Stimulated activated CD4-positive, alpha-beta T cell treated with anti-CD3 and anti-CD28 coated beads, Interleukin-2, amount 100 ng/mL, for 24 hours (primary cell): ENCODE measurements around the gene HEATR5A.

Experiments used
- DNase-seq, 2 donors: peaks; one replicate each; pipeline ENCODE4 v3.0.0-alpha.2; 2020

Gene HEATR5A

GRCh38 chr14:31425905-31426304 is 5.6 kb upstream of the HEATR5A start:
- DNase-seq: no peak

- no peak for DNase-seq
Observed at GRCh38 chr14:31421200-31421599, 850 bp upstream of the HEATR5A start.

DNA sequence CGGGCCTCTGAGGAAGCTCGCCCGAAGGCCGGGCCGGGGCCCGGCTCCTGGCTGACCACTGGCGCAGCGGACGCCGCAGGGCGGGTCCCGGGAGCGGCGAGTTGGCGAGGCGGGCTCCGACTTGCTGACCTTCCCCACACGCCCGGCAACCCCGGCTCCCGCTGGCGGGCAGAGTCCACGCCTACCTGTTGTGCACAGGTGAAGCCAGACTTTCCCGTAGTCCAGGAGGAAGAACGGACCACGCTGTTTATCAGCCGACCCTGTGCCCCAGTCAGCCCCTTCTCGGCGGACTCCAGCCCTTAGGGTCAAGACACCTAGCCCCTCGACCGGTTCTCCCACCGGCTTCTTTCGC is 407 bp downstream of the HEATR5A start:
- peak; percentile 23 to 32 for DNase-seq

DNA sequence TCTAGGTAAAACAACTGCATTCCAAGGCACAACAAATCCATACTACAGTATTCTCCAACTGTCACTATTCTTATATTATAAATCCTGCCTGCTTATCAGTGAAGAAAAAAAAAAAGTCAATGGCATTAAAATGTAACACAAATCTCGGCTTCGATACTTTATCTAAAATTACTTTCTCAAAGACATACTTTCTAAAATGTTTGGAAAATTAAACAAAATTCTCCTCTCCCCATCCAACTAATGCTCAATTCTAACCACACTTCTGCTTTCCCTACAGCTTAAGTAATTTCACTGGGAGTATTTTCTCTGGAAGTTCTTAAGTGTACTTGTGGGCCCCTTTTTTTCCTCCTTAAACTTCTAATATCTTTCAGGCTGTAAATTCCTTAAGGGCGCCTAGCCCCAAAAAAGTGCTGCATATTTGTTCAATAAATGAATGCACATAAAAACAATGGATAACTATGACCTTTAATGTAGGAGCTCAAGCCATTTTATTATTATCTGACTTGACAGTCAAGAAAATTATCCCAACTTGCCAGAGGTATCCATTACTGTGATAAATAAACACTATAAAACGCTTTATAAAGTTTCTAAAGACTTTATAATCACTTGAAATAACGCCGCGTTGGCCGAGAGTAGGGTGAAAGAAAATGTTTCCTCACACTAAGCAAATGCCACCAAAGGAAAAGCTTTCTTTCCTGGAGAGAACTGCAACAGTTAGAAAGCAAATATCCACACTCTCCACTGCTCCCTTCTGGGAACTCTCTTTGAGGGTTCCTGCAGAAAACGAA is 977 bp downstream of the HEATR5A start:
- no peak for DNase-seq

DNA sequence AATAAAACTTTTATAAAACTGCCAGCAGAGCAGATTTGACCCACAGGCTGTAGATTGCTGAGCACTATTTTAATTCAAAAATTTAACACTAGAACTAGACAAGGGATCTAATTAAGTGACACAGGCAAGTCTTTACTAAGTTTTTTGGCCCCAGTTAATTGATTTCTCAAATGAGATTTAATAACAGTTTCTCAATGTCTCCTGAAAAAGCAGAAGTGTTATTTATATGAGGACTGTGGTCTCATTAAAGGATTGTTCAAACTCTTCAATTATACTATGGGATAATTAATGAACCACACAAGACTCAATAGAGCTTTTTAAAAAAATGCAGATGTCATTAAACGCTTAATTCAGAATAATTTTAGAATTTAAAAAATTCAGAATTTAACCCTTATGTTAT is 1.9 kb downstream of the HEATR5A start:
- DNase-seq: no peak

DNA sequence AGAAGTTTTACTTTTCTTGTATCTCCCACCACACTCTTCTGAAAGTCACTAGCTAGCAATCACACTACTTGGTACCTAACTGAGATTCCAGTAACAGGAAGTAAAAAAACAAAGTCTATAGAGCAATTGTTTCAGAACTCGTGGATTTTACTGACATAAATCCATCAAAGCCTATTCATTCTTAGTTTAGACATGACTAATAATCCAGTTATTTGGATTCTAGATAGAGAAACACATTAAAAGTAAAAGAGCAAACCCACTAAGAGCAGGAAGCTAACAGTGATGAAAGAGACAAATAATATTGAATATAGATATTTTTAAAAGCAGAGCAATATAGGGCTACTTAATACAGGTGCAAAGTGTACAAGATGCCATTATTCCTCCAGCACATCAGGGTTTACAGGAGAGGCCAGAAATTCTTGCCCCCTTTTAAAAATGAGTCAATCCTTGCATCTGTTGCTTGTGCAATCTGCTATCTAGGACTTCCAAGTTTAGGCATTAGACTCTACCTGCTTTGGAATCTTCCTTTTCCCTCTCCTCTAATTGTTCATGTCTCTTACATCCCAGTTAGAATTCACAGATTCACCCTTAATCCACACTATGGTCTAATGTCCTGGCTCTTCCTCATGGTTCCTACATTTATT is 6.0 kb downstream of the HEATR5A start:
- no peak for DNase-seq

- no peak for DNase-seq
Observed at GRCh38 chr14:31411218-31411727, 9.1 kb downstream of the HEATR5A start.

- DNase-seq: no peak
Observed at GRCh38 chr14:31410048-31410650, 10.2 kb downstream of the HEATR5A start.

DNA sequence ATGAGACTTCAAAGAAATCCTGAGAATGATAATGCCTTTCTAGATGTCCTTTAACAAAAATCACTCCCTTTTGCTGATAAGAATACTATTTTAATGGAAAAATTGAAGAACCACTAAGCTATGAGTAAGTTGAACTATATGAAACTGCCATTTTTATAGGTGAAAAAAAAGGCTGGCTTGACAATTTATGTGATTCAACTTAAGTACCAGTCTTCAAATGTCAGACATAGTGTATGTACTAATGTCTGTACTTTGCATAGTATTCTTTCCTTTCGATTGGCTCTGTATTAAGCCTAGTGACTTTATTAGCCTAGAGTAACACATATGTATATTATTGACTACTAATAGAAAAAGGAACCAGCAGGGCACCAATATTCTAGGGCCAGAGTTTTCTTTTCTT is 11.9 kb downstream of the HEATR5A start:
- DNase-seq: no peak

DNA sequence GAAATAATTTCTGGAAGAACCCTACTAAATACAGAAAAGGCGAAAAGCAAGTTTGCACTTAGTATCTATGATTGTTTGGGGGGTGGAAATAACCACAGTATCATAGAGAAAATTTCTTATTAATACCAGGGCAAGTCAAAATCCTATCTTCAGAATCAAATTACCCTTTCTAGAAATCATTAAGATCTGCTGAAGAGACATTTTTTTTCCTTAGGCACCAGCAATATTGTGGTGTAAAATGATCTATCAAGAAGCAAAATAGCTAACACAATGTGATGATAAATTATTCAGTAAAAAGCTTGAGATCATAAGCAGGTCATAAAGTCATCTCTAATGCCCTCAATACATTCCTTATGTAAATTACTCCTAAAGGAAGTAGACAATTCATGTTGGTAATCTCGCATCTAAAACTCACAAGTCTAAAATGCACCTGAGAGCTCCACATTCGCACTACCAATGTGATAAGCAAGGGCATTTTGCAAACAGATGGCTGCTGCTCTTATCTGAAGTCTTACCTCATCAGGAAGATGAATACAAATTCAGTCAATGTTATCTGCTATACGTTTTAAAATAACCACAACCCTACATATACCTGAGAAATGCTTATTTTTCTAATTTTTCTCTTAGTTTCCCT is 14.6 kb downstream of the HEATR5A start:
- no peak for DNase-seq

DNA sequence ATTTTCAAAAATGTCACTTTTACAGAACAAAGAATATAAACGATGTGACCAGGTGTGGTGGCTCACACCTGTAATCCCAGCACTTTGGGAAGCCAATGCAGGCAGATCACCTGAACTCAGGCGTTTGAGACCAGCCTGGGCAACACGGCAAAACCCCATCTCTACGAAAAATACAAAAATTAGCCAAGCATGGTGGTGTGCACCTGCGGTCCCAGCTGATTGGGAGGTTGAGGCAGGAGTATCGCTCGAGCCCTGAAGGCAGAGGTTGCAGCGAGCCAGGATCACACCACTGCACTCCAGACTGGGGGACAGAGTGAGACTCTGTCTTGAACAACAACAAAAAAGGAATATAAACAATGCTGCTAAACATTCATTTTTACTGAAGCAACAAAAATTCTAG is 15.2 kb downstream of the HEATR5A start:
- no peak for DNase-seq

- DNase-seq: no peak
Observed at GRCh38 chr14:31403707-31404106, 16.6 kb downstream of the HEATR5A start.

DNA sequence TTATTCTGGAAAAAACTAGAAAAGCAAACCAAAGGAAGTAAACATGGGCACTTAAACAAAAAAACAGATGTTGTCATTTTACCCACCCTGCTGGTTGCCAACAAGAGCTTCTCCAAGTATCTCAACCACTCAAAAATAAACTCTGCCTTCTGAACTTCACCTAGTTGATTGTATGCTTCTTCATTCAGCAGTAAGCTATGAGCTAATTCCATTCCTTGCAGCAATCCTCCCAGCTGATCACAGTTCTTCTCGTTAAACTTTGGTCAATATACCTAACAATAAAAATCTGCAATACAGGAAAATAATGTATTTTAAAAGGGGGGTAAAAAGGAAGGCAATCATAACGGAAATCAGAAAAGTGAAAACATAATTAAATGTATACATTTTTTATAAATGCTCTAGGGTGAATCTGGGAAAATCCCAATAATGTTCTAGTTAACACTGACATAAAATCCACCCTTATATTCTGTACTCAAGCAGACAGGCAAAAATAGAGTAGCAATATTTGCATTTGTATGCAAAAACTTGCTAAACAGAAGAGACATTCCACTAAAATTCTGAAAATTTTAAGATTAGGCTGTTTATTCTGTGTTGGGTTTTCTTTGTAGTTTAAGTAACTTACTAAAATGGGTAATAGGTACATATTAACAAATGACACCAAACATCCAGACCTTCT is 17.4 kb downstream of the HEATR5A start:
- no peak for DNase-seq

GRCh38 chr14:31401369-31401932 is 18.9 kb downstream of the HEATR5A start:
- DNase-seq: no peak

DNA sequence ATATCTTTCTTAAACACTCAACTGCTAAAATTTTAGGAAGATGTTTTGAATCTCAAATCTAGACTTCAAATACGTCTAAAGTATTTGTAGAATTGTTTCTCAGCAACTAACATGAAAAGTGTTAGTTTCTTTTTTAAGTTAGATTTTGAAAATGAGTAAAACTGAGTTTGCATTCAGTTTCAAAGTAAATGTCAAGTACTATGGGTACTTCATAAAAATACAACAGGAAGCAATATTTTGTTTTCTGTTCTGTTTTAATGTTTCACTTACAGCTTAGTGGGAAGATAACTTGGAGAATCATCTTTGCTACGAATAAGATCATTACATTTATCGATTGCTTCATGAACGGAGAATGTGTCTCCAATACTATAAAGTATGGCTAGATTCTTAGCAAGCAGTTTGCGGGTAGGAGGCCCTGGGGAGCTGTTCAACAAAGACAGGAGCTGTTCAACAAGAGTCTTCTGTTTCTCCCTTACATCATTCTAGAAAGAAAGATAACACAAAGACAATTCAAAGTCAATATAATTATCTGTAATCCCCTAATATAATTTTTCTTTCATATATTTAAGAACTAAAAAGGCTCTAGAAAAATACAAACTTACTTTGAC is 20.2 kb downstream of the HEATR5A start:
- no peak for DNase-seq

DNA sequence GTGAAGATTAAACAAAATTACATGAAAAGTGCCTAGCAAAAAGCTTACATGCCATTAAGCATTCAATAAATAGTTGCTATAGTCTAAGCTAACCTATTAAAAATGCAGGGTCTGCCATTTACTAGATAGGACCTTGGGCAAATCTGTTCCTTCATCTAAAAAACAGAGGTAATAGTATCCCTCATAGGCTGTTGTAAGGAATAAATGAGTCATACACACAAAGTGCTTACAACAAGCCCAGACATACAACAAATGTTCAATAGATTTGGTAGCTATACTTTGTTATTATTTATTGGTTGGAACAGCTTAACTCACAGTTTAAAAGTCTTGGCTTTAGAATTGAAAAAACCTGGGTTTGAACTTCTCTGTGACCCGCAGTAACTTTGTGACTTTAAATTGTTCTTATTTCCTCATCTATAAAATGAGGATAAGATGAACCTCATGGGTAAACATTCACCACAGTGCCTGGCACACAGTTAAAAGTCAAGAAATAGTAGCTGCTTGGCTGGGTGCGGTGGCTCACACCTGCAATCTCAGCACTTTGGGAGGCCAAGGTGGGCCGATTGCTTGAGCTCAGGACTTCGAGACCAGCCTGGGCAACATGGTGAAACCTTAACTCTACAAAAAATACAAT is 24.7 kb downstream of the HEATR5A start:
- DNase-seq: no peak

DNA sequence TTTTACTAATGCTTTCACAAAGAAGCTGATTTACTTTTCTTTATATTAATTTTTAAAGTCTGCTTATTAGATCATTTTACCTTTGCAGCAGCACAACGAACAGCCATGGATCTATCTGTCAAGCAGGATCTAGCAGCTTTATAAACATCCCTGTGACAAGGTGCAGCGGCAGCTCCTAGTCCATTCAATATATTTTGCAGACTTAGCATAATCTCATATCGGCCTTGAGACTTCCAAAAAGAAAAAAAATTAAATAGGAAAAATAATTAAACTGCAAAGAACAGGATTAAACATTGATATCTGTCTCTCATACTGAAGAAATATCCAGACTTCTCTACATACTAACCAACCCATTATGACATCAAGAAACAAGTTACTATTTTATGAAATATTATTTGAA is 25.2 kb downstream of the HEATR5A start:
- DNase-seq: no peak

- DNase-seq: no peak
Observed at GRCh38 chr14:31391977-31392503, 28.3 kb downstream of the HEATR5A start.

GRCh38 chr14:31391473-31391872 is 28.9 kb downstream of the HEATR5A start:
- no peak for DNase-seq

DNA sequence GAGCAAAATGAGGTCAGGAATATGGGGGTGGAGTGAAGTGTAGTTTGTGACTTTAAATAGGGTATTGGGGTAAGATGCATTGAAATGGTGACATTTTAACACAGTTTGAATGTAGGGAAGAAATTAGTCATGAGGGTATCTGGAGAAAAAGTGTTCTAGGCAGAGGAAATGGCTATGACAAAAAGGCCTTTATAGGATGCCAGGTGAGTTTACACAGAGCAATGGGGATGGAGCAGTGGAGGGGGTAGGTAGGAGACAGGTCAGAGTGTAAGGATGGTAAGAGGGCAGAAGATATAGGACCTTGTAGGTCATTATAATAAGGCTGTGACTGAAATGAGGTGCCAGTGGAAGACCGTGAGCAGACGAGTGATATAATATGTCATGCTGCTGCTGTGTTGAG is 30.4 kb downstream of the HEATR5A start:
- DNase-seq: no peak

GRCh38 chr14:31388687-31389413 is 31.5 kb downstream of the HEATR5A start:
- DNase-seq: no peak
